Endodermal cell (in vitro differentiated cells): ENCODE data around the gene IFITM10. TPM values are rescaled to one million over a fixed set of nuclear protein-coding genes. Genes with fewer than 3 reads are reported as not detected.

Experiments
- DNase-seq: peaks from one replicate; pipeline ENCODE4 v3.0.0-alpha.2; 2017
- H3K27ac ChIP-seq: 2 replicates; pipeline ENCODE4 v1.5.1; 2013; ENCODE audit warnings: mild to moderate bottlenecking, low read depth, low read length, moderate library complexity
- H3K27me3 ChIP-seq: 2 replicates; pipeline ENCODE4 v1.6.1; 2013; ENCODE audit warnings: mild to moderate bottlenecking, low read length, moderate library complexity; ENCODE audit not compliant: insufficient read depth, control insufficient read depth, poor library complexity, severe bottlenecking
- H3K36me3 ChIP-seq: 2 replicates; pipeline ENCODE4 v1.7.0; 2013; ENCODE audit warnings: mild to moderate bottlenecking, low read length, moderate library complexity; ENCODE audit not compliant: control insufficient read depth, insufficient read depth
- H3K4me1 ChIP-seq: one replicate; pipeline ENCODE4 v1.7.0; 2013; ENCODE audit warnings: low read length; ENCODE audit not compliant: control insufficient read depth, insufficient read depth
- H3K4me3 ChIP-seq: 2 replicates; pipeline ENCODE4 v1.5.1; 2013; ENCODE audit warnings: mild to moderate bottlenecking, low read length, moderate library complexity
- H3K9ac ChIP-seq: 2 replicates; pipeline ENCODE4 v1.6.1; 2013; ENCODE audit warnings: mild to moderate bottlenecking, low read length, moderate library complexity; ENCODE audit not compliant: poor library complexity, severe bottlenecking; ENCODE audit errors: extremely low read depth
- H3K9me3 ChIP-seq: 2 replicates; pipeline ENCODE4 v1.6.1; 2013; ENCODE audit warnings: mild to moderate bottlenecking, low read length, moderate library complexity; ENCODE audit not compliant: control insufficient read depth
- H3K27ac Mint-ChIP-seq: 2 replicates; pipeline ENCODE4 v1.8.0; 2020; ENCODE audit warnings: mixed read lengths
- H3K27me3 Mint-ChIP-seq: 2 replicates; pipeline ENCODE4 v1.8.0; 2021; ENCODE audit warnings: mild to moderate bottlenecking, mixed read lengths; ENCODE audit not compliant: insufficient read depth
- H3K36me3 Mint-ChIP-seq: 2 replicates; pipeline ENCODE4 v1.8.0; 2020; ENCODE audit warnings: low read depth, mixed read lengths
- H3K4me1 Mint-ChIP-seq: 2 replicates; pipeline ENCODE4 v1.8.0; 2020; ENCODE audit warnings: mixed read lengths
- H3K4me3 Mint-ChIP-seq: 2 replicates; pipeline ENCODE4 v1.8.0; 2020; ENCODE audit warnings: mild to moderate bottlenecking, moderate library complexity, mixed read lengths
- H3K9me3 Mint-ChIP-seq: 2 replicates; pipeline ENCODE4 v1.8.0; 2020; ENCODE audit warnings: mild to moderate bottlenecking, mixed read lengths
- CTCF ChIP-seq: fragments of 200-600 bp; sonication (generic); conservative IDR thresholded peaks from 2 replicates; pipeline ENCODE4 v1.5.0; 2021; ENCODE audit warnings: antibody characterized with exemption, mild to moderate bottlenecking
- WGBS, 2 experiments: methylation state at CpG; one replicate each; pipeline versions ENCODE4 v1.1.5 to v1.1.7; 2013; ENCODE audit warnings: missing lambda C conversion rate in 2 of 2, mixed read lengths in 1 of 2; ENCODE audit not compliant: insufficient coverage in 1 of 2, insufficient read length in 1 of 2; 5-methylcytosine and 5-hydroxymethylcytosine counted together
- total RNA-seq, 2 donors: library from RNA; stranded (reverse); fragmentation: NEBNext Ultra II Directional in 1 of 2; extraction: Animal tissue kit (Norgen Biotek cat#: 25700) in 1 of 2; gene quantifications; 2 replicates in 1 of 2; 3 replicates in 1 of 2; pipeline ENCODE4 v1.2.1, GENCODE V29; 2021

IFITM10 gene
- total RNA-seq, 2 donors from 2014 or later: 0.75 to 1.0 TPM

GRCh38 chr11:1692708-1693326, 57.6 kb downstream of the IFITM10 start:
- no peak overlapping the region for H3K27ac ChIP-seq
- no peak overlapping the region for H3K9ac ChIP-seq
- H3K36me3 Mint-ChIP-seq: no peaks in the 10 kb centered on the region
- H3K36me3 ChIP-seq: no peaks in the 10 kb centered on the region
- 30 to 63% methylated on average over 9 to 19 of the region's 20 CpGs for WGBS, 2 experiments
- H3K9me3 ChIP-seq: no peaks in the 10 kb centered on the region
- peaks cover 5% of the 10 kb centered on the region for H3K4me1 ChIP-seq
- H3K9me3 Mint-ChIP-seq: peaks cover 3% of the 10 kb centered on the region
- no peak for TF ChIP-seq CTCF
- peaks cover 94% of the 10 kb centered on the region for H3K27me3 ChIP-seq
- H3K4me3 Mint-ChIP-seq: peak overlapping the region; percentile 48
- H3K27ac Mint-ChIP-seq: no peak overlapping the region
- DNase-seq: no peak
- H3K4me1 Mint-ChIP-seq: peaks cover 18% of the 10 kb centered on the region
- no peak overlapping the region for H3K4me3 ChIP-seq
- peaks cover 92% of the 10 kb centered on the region for H3K27me3 Mint-ChIP-seq

- H3K27me3 ChIP-seq: peaks cover 87% of the 10 kb centered on the region
- whole genome bisulfite sequencing, 2 experiments: 86% methylated on average over 3 to 16 of the region's 16 CpGs
- H3K4me3 ChIP-seq: no peak overlapping the region
- H3K4me1 ChIP-seq: peaks cover 5% of the 10 kb centered on the region
- H3K4me1 Mint-ChIP-seq: peaks cover 18% of the 10 kb centered on the region
- H3K36me3 ChIP-seq: no peaks in the 10 kb centered on the region
- H3K9me3 ChIP-seq: no peaks in the 10 kb centered on the region
- H3K36me3 Mint-ChIP-seq: no peaks in the 10 kb centered on the region
- no peak overlapping the region for H3K27ac Mint-ChIP-seq
- peaks cover 86% of the 10 kb centered on the region for H3K27me3 Mint-ChIP-seq
- no peak for TF ChIP-seq CTCF
- H3K9ac ChIP-seq: no peak overlapping the region
- DNase-seq: peak; percentile 42
- peaks cover 3% of the 10 kb centered on the region for H3K9me3 Mint-ChIP-seq
- H3K27ac ChIP-seq: no peak overlapping the region
- no peak overlapping the region for H3K4me3 Mint-ChIP-seq
These were observed 58.3 kb downstream of the IFITM10 start for GRCh38 chr11:1691878-1692707.

GRCh38 chr11:1691026-1691877, 59.1 kb downstream of the IFITM10 start:
- Mint-ChIP-seq H3K9me3 (peaks cover 3% of the 10 kb centered on the region), H3K27ac (no peak overlapping the region), H3K4me3 (no peak overlapping the region), H3K36me3 (no peaks in the 10 kb centered on the region), H3K4me1 (peaks cover 18% of the 10 kb centered on the region), H3K27me3 (peaks cover 80% of the 10 kb centered on the region)
- H3K4me3 ChIP-seq: no peak overlapping the region
- no peak overlapping the region for H3K27ac ChIP-seq
- 63 to 85% methylated on average over 8 to 16 of the region's 16 CpGs for WGBS, 2 experiments
- peaks cover 5% of the 10 kb centered on the region for H3K4me1 ChIP-seq
- DNase-seq: peak; percentile 63
- H3K9ac ChIP-seq: no peak overlapping the region
- H3K9me3 ChIP-seq: no peaks in the 10 kb centered on the region
- H3K36me3 ChIP-seq: no peaks in the 10 kb centered on the region
- H3K27me3 ChIP-seq: peaks cover 79% of the 10 kb centered on the region
- TF ChIP-seq CTCF: no peak
